Stimulated activated CD4-positive, alpha-beta T cell treated with anti-CD3 and anti-CD28 coated beads, Interleukin-12 subunit alpha, Interleukin-12 subunit beta, amount 100 ng/mL, for 4 hours (primary cell): ENCODE data around the gene MAP3K5.
"Not testable (repeated sequence)": the region's sequence is repeated elsewhere in the genome, so short reads cannot be mapped to it uniquely, and the experiment has no call there.

Experiments used
- DNase-seq: peaks from one replicate; pipeline ENCODE4 v3.0.0-alpha.2; 2020

The MAP3K5 gene

DNA sequence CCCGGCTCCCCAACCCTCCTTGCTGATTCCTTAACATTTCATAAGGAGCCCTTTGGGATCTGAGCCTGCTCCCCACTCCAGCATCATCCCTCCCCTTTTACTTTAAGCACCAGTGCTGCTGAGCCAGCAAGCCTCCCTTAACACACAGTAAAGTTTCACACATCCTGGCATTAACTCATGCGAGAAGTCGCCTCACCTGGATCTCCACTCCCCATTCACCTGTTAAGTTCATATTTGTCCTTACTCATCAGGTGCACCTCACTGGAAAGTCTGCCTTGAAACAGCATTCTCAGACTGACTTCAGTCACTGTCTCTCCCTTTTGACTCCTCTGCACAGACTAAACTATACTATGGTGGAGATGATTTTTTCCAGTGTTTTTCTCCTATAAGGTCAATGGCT lies 194.2 kb downstream of the MAP3K5 start:
- DNase-seq, result no peak

DNA sequence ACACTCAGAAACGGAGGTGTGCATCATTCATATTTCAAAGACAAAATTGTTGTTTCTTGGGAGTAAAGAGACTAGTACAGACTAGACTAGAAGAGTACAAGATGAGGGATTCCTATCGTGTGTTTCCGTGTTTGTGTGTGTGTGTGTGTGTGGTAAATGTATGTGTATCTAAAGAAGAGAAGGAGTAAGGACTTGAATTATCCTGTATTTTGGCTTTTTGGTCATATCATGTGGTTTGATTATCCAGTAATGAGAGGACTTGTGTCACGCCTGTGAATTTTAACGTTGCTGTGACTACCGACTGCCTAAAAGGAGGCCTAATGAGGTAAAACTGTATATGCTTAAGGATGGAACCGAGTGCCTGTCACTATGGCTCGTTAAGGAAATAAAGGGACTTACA lies 197.6 kb downstream of the MAP3K5 start:
- no peak for DNase-seq

DNA sequence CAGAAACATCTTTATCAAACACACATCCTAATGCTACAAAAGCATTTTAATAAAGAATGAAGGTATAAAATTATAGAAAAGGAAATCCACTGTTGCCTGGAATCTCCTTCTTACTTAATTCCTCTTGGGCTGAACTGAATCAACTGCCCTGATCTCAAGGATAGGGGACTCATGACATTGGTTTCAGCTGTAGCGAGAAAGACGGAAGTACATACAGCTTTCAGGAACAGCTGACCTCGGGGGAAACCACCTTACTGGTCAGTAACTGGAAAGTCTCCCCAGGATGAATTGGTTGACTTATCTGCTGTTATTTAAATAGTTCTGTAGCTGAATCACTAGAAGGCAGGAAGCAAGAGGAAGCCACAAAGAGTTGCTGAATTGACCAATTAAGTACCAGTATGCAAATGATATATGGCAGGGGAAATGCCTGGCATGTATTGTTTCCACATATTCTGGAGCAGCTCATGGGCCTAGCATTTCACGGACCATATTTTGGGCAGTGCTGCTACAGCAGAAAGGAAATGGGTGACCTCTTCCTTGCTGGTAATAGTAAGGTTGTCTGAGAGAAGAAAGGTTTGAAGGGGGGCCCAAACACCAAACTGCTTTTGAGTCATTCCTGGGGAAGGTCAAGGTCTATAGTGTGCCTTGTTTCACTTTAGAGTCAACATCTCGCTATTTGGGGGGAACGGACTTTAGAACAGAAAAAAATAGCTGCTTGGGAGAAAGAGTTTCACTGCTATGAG lies 198.4 kb downstream of the MAP3K5 start:
- DNase-seq, result no peak

DNA sequence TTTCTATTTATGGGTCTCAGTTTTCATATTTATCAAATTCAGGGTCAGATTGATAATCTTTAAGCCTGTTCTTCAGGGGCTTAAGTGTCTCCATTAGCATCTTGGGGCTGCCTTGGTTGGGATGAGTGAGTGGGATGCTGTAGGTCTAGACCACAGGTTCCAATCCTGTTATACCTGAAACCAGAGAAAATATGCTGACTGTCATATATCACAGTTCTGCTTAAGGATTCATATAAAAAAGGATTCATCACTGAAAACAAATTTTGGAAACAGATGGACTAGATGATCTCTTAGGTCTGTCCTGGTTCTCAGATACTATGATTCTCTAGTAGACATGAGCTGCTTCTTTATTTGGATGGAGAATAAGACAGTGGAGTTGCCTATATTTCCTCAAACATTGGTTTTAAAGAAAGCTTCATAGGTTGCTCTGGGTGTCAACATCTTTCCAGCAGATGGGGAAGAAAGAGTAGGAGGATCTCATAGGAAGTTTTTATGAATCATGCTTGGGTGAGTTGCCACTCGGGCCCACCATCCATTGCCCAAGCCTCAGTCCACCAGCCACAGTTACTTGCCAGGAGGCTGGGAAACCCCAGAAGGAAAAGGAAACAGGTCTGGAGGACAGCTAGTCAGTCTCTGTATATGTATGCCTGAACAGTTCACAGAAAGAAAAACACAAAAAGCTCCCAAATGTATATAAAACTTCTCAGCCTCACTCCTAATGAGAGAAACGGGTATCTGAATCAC lies 199.2 kb downstream of the MAP3K5 start:
- no peak for DNase-seq

DNA sequence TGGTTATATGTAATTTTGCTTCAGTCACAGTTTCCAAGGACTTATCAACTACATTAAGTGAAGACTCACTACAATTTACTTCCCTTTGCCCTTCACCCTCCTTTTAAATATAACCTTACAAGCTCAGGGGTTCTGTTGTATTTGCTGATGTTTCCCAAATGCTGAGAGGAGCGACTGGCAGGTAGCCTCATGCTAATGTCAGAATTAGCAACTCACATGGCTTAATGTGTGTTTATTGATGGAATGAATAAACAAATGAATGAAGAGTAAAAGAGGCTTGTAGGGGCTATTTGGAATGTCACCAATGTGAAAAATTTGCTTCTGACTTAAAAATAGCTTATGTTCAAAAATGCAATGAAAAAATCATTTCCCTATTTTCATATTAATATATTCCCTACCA lies 200.7 kb downstream of the MAP3K5 start:
- no peak for DNase-seq

DNA sequence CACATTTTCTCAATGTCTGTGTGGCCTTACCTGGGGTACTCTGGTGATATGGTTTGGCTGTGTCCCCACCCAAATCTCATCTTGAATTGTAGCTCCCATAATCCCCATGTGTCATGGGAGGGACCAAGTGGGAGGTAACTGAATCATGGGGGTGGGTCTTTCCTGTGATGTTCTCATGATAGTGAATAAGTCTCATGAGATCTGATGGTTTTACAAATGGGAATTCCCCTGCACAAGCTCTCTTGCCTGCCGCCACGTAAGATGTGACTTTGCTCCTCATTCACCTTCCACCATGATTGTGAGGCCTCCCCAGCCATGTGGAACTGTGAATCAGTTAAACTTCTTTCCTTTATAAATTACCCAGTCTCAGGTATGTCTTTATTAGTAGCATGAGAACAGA lies 201.4 kb downstream of the MAP3K5 start:
- not testable (repeated sequence) for DNase-seq

DNA sequence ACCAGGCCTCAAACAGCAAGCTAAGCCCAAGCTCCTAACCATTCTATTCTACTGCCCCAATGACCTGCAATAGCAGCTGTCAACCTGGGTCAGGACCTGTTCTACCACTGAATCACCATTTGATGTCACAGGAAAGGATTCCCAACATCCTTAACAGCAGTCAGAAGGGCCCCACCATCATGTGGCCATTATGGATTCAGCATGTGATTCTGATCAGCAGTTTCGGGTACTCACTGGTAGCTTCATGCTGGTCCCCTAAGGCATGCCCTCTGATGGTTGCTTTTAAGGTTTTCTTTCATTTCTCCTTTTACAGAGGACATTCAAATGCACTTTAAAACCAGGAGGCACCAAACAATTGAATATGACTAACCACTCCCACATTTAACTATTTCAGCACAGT lies 204.8 kb downstream of the MAP3K5 start:
- no peak for DNase-seq

DNA sequence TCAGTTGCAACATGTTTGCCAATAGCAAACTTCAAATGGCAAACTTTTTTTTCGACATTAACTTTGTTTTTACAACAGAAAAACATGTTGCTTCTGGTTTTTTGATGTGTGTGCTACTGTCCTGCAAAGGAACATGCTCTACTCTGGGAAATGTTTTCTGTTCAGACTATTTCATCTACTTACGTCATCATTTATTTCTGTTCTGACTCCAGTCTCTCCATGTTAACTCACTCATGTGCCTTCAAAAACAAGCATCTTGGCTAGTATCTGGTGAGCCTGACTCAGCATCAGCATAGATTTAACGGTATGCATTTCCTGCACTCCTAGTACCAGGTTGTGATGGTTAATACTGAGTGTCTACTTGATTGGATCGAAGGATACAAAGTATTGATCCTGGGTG lies 206.0 kb downstream of the MAP3K5 start:
- no peak for DNase-seq

DNA sequence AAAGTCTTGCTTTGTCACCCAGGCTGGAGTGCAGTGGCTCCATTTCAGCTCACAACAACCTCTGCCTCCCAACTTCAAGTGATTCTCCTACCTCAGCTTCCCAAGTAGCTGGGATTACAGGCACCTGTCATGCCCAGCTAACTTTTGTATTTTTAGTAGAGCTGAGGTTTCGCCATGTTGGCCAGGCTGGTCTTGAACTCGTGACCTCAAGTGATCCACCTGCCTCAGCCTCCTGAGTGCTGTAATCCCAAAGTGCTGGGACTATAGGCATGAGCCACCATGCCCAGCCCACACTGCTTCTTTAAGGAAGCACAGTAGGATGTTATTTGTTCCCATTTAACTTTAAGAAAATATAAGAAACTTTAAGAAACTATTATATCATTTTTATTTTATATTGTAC lies 206.8 kb downstream of the MAP3K5 start:
- DNase-seq, result not testable (repeated sequence)

DNA sequence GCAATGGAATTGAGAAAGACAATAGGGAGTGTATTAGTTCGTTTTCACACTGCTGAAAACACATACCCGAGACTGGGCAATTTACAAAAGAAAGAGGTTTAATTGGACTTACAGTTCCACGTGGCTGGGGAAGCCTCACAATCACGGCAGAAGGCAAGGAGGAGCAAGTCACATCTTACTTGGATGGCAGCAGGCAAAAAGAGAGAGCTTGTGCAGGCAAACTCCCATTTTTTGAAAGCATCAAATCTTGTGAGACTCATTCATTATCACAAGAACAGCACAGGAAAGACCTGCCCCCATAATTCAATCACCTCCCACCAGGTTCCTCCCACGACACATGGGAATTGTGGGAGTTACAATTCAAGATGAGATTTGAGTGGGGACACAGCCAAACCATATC lies 208.0 kb downstream of the MAP3K5 start:
- not testable (repeated sequence) for DNase-seq

DNA sequence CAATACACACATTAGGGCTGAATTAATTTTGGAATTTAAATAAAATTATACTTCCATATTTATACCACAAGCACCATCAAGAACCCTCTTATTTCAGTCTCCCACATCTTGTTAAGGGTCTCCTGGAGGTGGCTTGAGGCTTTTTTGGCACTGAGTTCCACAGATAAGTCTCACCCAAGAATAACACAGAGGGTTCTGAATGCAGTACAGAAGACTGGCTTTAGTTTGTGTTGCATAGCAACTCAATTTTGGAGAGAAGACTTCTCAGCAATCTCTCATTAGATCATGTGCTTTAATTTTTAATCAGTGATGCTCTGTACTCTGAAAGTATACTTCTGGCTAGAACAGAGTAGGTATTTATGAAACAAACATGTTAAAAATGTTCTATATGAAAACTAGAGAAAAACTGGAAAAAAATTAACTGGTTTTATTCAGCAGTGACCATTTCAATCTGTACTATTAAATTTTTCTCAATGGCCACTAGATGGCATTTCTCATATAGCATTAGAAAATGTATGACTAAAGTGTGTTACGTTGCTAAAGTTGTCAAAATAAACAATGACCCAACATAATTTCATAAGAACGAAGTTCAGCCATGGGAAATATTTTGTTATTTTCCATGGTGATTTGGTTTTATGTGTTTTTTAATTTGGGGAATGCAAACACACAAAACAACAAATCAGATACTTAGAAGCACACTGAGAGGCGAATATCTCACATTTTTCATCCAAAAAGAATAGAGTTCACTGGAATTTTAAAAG lies 209.4 kb downstream of the MAP3K5 start:
- DNase-seq, result no peak

DNA sequence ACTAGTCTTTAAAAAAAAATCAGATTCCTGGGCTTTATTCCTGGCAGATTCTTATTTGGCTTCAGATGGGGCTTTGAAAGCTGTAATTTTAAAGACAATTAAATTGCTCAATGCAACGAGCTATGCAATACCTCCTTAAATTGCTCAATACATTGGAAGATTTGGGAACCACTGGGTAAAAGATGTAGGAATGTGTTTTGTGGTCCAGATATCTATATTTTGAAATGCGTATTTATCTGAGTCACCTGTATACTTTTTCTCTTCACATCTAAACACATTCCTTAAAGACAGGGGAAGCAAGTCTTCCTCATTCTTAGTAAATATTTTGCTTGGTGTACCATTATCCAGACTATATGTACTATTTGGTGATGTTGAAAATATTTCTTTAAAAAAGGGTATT lies 212.5 kb downstream of the MAP3K5 start:
- DNase-seq, result no peak

DNA sequence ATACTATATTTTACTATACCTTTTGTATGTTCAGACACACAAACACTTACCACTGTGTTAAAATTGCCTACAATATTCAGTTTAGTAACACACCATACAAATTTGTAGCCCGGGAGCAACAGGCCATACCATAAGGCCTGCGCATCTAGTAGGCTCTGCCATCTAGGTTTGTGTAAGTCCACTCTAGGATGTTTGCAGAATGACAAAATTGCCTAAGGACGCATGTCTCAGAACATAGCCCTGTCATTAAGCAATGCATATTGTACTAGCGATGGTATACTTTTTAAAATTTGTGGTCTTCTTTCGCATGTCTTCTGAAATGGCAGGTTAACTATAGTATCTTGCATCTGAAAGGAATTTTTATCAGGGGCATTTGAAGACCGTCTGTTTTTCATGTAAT lies 215.5 kb downstream of the MAP3K5 start:
- DNase-seq, result no peak

DNA sequence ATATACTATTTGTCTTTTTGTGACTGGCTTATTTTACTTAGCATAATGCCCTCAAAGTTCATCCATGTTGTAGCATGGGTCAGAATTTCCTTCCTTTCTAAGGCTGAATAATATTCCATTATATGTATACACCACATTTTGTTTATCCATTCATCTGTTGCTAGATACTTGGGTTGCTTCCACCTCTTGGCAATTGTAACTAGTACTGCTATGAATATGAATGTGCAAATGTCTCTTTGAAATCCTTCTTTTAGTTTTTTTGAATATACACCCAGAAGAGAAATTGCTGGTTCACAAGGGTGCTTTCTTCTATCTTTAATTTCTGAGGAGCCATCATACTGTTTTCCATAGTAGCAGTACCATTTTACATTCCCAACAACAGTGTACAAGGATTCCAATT lies 220.8 kb downstream of the MAP3K5 start:
- no peak for DNase-seq

DNA sequence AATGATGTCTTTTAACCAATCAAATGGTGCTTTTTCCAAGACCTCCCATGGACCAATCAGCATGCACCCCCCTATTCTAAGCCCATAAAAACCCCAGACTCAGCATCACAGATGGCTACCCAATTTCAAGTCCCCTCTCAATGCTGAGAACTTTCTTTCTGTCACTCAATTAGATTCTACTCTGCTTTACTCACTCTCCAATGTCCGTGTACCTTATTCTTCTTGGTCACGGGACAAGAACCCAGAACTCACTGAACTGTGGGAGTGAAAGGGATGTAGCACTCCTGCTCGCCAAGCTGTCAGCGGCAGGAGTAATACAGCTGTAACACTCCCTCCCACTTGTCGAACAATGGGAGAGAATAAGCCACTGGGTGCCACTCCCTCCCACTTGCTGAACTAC lies 221.2 kb downstream of the MAP3K5 start:
- DNase-seq, result no peak

DNA sequence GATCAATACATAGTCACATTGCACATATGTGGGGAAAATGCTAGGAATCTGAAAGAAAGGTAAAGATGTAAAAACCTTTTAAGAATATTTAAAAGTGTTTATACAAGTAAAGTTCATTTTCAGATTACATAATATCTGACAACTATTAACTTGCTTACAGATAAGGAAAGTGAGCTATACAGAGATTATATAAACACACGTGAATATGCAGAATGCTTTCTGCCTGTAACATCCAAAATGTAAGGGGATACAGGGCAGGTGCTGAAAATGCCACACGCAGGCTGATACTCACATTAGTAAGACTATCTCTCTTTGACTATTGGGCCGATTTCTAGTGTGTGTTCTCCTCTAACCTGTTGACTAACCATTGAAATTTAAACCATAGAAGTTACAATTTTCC lies 224.1 kb downstream of the MAP3K5 start:
- no peak for DNase-seq

DNA sequence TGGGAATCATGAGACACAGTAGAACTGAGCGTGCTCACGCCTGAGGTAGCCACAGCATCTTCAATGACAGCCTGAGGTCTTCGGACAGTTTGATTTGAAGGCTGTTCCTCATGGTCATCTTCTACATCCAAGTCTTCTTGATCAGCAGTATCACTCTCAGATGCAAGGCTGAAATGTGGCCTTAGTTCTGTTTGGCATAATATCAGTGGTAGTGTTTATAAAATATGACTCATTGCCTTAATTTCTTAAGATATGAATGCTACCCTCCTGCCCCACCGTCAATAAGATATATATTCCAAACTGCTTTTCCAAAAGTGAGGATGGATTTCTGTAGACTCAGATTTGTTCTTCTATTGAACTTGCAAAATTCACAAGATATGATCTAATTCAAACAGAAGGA lies 224.6 kb downstream of the MAP3K5 start:
- DNase-seq, result no peak

DNA sequence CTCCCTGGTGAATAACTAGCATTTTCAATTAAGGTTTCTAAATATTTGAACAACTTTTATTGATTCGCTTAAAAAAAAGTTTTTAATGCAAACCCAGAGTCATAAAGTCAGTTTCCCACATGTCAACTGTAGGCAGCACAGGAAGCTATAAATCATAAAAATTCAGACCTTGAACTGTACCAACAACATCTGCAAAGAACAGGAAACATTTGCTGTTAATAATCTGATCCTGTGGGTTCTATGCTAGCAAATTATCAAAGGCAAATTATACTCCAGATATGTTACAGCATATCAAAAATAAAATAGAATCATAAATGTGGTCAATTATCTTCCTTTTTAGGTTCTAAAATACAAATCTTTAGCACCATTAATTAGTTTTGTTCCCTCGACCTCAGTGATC lies 225.4 kb downstream of the MAP3K5 start:
- DNase-seq, result no peak

DNA sequence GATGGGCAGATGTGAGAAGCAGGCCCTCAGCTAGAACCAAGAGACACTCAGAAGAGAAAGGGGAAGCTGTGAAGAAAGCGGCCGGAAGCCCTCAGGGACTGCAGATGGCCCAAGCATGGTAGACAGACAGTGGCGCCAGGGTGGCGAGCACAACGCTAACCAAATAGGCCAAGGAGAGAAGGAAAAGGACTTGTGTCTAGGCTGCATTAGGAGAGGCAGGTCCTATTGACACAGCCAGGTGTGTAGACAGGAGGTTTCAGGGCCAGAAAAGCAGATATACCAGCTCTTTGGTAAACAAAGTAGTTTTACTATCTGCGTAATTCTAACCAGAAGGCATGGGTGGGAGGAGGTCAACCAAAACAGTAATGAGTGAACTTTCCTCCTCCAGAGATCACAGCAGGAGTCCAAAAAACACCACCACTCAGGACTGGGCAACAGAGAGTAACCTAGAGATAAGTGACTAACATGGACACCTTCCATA lies 226.2 kb downstream of the MAP3K5 start:
- DNase-seq, result no peak

DNA sequence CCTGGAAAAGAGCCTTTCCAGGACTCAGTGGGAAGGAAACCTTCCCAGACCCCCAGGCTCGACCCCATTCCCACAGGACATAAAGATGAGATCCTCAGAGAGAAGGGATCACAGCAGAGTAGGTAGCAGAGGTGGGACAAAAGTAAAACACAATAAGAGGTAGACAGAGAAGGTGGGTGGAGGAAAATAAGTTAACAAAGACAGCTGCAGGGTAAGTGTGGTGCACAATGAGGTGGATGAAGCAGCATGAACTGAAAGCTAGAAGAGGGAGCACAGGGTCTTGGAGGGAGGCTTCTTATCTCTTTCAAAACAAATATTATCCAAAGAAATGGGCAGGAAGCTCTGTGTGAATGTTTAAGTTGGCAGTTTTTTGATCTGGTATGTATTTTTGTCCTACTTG lies 228.1 kb downstream of the MAP3K5 start:
- DNase-seq, result no peak

DNA sequence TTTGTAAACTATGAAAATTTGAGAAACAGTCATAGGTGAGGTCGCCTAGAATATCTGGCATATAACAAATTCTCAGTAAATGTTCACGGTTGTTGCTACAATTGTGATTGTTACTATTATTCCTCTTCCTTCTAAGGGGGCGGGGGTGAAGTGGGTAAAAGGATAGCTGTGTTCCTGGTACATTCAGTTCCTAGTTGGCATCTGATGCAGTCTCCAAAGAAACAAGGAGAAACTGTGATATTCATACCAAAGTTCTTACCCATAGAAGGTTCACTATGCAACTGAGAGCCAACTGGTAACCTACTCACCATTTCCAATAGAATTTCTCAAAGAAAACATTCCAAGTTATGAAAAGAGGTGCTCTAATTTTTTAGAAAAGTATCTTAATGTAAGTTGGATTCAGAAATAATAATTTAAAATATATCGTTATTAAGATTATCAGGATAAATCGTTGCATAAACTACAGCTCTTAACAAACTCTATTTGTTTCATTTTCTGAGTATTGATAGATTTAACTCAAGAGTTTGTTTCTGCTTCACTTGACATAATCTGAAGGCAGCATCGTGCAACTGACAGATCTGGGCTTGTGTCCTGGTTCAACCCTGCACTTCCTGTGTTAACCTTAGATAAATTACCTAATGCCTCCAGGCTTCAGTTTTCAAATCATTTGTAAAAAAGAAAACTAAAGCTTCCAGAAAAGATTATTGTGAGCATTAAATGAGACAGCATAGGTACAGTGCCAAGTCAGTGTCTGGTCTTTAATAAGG lies 228.7 kb downstream of the MAP3K5 start:
- DNase-seq, result no peak

DNA sequence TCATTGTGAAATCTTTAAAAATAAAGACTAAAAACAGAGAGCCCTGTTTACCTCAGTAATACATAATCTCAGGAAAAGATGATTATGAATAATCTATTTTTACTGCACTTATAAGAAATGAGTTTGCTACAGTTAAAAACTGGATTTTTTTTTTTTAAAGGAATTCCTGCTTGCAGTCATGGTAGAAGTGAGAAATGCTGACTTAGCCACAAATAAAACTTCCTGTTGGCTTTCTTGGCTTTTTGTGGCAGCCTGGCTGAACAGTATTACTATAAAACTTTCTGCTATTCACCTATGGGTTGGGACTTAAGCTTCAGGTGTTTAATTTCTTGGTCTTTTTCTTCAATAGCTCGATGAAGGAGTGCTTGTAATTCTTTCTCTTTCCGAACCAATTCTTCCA lies 230.1 kb downstream of the MAP3K5 start:
- no peak for DNase-seq

DNA sequence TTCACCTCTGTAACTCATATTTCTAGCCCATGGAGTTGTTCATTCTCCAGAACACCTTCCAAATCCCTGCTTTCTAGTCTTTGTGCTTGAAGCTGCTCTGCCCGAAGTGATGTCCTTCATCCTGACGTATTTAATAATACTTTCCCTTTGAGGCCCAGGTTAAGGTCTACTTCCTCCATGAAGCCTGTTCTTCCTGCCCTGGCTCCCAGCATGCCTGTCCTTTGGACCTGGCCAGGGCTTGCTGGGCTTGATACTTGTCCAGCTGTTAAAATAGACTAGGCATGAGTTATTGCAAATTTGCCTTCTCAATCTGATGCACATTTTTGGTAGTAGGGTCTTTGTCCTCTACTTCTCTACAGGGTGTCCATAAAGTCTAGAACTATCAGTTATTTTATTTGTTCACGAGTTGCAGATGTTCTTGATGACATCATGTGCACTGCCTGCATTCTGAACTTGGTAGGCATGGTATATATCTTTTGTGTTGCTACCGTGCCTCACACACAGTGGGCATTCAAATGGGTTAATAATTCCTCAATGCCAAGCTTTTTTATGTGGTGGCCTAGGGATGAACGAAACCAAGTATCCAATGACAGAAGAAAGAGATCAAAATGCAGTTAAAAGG lies 239.0 kb downstream of the MAP3K5 start:
- DNase-seq, result no peak
